HG03575 (cell line): ENCODE results near the gene KPNA4.
A peak's percentile ranks its signal among the peaks of the same experiment; 100 is the strongest.
"Not testable (repeated sequence)": the region's sequence is repeated elsewhere in the genome, so short reads cannot be mapped to it uniquely, and the experiment has no call there.

Source experiments
- ATAC-seq: cut with Tn5 transposase; IDR thresholded peaks from one replicate; pipeline ENCODE4 v1.9.1; 2021; ENCODE audit not compliant: unreplicated experiment, insufficient number of reproducible peaks, low FRiP score; ENCODE audit errors: extremely low read depth

KPNA4 gene, protein sequence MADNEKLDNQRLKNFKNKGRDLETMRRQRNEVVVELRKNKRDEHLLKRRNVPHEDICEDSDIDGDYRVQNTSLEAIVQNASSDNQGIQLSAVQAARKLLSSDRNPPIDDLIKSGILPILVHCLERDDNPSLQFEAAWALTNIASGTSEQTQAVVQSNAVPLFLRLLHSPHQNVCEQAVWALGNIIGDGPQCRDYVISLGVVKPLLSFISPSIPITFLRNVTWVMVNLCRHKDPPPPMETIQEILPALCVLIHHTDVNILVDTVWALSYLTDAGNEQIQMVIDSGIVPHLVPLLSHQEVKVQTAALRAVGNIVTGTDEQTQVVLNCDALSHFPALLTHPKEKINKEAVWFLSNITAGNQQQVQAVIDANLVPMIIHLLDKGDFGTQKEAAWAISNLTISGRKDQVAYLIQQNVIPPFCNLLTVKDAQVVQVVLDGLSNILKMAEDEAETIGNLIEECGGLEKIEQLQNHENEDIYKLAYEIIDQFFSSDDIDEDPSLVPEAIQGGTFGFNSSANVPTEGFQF

DNA sequence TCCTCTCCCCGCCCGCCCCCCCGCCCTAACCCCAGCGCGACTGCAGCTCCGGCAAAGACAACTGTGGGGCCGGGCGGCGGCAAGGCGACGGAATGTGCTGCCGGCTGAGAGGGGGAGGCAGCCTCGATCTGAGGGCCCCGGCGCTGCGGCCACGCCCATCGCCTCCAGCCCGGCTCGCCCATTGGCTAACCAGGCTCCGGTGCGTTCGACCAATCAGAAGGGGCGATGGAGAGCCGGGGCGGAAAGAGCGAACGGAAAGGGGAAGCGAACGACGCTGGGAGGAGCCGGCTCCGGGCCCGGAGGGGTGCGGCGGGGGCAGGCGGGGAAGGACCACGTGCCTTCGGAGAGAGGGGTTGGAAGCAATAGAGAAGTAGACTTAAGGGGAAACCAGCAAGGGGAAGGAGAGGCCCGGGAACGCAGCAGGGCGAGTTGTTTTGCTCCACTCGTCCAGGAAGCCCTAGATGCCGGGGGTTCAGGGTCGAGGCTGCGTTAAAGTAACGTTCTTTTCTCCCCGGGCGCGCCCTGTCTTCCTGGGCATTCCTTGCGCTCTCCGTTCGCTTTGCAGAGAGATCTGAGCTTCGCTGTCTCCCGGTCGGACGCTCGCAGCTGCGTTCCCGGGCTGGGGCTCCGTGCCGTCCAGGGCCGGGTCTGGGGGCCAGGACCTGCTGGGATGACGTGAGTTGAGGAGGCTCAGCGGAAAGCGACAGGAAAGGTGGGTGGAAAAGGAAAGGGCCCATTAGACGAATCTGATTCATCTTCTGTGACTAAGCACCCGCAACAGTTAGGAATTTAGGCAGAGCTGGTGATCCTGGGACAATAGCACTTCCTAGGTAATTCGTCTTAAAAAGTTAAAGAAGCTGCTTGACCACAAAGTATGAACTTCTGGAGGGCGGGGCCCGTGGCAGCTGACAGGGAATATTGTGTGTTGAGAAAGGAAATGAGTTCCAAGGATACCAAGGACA lies at the start of gene KPNA4:
Gene KPNA4, minus strand, starts transcription at position 130 of the 962 bp plus-strand sequence. CDS start 289 bp downstream, outside the sequence.
- peak; percentile 85 for ATAC-seq

DNA sequence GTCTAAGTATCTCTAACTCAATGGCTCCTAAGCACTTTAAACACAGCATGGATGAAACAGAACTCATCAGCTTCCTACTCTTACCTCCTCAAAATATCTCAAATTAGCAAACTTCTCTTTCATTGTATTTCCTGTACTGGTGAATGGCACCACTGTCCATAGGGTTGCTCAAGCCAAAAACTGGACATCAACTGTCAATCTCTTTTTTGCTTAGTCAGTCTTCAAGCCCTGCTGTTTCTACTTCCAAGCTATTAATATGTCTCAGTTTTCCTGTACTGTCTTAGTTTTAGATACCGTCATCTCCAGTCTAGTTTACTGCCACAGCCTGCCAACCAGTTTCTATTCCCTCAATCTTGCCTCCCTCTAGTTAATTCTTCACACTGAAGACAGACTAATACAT lies 48.3 kb upstream of the KPNA4 start:
- no peak for ATAC-seq

DNA sequence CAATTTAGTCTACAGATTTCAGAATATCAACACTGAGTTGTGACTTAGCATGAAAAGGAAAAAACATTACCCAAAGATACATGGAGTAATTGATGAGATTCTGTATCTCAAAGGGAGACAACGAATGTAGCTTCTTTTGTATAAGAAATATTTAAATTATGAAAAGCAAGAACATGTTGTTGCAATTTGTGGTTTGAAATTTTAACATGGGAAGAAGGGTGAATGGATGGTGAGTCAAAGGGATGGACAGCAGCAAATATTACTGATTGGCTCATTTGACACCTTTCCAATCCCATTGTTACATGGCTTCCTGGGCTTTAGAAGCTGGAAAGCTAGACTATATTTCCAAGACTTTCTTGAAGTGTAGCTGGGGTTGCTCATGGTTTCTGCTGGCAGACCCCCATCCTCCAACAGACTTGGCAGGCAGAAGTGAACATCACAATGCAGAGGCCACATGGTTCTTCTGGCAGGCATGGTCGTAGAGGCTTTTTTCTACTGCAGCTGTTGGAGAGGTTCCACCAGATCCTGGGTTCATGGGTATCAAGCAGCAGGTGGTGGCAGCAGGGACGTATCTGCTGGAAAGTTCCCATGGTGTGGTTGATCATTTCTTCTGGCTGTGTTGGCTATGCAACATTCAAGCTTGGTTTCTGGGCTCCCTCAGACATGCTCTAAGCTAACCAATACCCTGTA lies 47.2 kb upstream of the KPNA4 start:
- no peak for ATAC-seq

DNA sequence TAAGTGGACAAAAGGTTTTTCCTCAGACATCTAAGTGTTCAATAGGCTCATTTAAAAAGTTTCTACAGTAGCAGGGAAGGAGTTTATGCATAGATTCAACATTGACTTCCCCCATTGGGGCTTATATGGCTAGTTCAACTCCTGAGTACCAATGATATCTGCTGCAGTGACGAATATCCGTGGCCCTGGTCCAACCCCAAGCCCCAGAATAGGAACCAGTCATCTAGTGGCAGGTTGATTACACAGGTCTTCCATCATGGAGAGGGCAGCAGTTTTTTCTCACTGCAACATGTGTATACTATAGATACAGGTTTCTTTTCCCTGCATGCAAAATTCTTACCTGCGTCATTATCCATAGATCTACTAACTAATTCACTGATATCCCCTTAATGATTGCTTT lies 45.8 kb upstream of the KPNA4 start:
- ATAC-seq = no peak

DNA sequence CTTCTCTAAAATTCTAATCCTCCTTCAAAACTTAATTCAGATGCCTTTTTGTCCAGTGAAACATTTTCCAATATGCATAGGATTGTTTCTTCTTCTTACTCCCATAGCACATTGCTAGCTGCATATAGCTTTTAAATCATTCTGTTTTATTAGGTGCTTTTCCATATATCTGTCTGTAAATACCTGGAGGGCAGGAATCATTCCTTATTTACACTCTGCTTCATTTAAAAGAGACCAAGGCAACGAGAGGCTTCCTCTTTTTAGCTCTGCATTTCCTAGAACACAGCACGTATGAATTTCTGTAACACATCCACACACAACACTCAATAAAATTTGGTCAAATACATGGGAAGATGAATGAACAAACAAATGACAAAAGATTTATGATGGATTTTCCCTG lies 43.5 kb upstream of the KPNA4 start:
- ATAC-seq = no peak

DNA sequence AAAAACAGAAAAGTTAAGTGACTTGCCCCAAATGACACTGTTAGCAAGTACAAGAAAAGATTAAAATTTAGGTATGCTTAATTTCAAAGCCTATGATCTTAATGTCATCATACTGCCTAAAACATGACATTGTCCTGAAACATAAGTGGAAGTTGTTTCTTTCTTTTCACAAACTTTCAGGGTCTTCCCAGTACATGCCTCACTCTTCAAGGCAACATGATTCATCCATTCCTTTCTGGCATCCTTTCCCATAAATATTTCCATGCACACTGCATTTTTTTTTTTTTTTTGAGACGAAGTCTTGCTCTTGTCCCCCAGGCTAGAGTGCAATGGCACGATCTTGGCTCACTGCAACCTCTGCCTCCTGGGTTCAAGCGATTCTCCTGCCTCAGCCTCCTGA lies 42.5 kb upstream of the KPNA4 start:
- no peak for ATAC-seq

DNA sequence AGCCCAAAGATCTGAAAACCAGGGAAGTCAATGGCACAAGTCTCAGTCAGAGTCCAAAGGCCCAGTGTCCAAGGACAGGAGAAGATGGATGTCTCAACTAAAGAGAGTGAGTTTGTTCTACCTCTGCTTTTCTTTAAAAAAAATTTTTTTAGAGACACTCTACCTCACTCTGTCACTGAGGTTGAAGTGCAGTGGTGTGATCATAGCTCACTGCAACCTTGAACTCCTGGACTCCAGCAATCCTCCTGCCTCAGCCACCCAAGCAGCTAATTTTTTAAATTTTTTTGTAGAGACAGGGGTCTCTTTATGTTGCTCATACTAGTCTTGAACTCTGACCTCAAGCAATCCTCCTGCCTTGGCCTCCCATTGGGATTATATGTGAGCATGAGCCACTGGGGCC lies 39.9 kb upstream of the KPNA4 start:
- no peak for ATAC-seq

DNA sequence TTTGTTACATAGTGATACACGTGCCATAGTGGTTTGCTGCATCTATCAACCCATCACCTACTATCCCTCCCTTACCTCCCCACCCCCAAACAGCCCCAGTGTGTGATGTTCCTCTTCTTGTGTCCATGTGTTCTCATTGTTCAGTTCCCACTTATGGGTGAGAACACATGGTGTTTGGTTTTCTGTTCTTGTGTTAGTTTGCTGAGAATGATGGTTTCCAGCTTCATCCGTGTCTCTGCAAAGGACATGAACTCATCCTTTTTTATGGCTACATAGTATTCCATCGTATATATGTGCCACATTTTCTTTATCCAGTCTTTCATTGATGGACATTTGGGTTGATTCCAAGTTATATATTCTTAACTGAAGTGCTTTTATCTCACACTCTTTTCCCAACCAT lies 38.5 kb upstream of the KPNA4 start:
- ATAC-seq = not testable (repeated sequence)

DNA sequence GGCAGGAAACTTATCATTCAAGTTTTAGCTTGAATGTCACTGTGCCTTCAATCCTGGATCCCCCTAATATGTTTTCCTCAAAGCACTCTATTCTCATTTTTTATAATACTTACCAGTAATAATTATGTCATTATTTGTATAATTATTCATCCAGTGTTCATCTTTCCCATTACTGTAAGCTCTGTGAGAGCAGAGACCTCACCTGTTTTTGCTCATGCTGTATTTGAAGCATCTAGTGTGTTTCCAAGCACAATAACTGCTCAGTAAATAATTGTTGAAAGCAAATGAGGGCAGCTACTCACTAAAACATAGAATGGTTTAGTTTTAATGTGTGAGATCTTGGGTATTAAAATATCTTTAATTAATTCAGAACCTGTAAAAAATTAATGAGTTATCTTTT lies 36.9 kb upstream of the KPNA4 start:
- ATAC-seq = no peak

DNA sequence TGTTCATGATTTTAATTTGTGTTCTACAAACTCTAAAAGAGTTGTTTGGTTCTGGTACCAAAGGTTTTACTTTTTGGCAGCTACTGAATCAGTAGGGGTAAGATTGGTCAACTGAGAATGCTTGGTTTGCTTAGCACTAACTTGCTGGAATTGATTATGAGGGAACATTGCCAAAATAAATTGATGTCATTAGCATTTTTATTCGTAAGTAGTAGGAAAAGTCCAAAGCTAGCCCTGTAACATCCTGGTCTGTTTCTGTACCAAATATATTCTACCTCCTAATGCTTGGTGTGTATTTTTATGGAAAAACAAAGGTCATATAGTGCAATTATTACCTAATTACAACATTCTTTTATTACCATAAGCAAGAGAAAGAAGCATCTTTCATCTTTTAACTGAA lies 35.9 kb upstream of the KPNA4 start:
- no peak for ATAC-seq

DNA sequence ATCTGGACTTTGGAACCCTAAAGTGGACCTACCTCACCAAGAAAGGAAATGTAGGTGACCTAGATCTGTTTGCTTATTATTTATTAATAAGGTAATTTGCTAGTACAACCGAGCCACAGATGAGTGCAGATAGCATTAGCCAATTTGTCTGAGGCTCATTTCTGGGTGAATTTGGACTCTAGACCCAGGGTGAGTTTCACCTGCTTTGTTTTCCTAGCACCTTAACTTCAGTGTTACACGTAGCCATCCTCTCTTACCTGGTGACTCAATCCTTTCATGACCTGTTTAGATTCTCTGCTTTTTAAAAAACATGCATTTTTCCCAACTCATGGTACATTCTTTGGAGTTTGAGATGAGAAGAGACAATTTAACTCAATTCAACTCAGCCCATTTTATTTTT lies 33.5 kb upstream of the KPNA4 start:
- ATAC-seq = no peak

DNA sequence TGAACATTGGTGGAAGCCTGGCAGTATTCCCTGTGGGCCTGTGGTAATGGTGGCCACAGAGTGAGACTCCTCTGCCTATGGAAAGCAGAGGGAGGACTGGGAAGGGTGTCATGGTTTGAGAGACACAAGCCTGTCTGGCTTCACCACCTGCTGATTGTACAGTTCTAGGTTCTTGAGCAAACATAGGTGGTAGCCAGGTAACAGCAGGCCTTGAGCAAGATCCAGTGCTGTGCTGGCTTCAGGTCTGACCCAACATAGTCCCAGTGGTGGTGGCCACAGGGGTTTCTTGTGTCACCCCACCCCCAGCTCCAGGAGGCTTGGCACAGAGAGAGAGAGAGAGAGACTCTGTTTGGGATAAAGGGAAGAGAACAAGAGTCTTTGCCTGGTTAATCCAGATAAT lies 22.7 kb upstream of the KPNA4 start:
- ATAC-seq = no peak

DNA sequence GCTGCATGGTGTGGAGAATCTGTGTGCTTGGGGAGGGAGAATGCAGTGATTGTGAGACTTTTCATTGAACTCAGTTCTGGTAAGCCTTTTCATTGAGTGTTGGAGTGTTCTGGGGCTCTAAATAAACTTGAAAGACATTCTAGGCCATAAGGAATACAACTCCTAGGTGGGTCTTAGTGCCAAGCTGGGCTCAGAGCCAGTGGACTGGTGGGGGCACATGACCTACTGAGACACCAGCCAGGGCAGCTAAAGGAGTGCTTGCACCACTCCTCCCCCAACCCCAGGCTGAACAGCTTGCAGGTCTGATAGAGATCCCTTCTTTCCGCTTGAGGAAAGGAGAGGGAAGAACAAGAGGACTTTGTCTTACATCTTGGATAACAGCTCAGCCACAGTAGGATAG lies 21.7 kb upstream of the KPNA4 start:
- no peak for ATAC-seq

DNA sequence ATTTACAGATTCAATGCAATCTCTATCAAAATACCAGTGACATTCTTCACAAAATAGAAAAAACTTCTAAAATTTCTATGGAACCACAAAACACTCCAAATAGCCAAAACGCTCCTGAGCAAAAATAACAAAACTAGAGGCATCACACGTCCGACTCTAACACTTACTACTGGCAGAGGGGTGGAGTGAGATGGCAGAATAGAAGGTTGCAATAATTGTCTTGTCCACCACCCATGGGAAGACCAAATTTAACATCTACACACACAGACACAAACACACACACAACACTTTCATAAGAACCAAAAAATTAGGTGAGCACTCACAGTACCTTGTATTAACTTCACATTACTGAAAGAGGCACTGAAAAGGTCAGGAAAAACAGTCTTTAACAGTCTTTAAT lies 21.3 kb upstream of the KPNA4 start:
- no peak for ATAC-seq

DNA sequence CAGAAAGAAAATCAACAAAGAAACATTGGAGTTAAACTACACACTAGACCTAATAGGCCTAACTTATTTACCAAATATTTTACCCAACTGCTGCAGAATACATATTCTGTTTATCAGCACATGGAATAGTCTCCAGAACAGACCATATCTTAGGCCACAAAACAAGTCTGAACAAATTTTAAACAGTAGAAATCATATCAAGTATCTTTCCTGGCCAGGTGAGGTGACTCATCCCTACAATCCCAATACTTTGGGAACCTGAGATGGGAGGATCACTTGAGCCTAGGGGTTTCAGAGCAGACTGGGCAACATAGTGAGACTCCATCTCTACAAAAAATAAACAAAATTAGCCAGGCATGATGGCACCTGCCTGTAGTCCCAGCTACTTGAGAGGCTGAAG lies 18.1 kb upstream of the KPNA4 start:
- ATAC-seq = no peak

DNA sequence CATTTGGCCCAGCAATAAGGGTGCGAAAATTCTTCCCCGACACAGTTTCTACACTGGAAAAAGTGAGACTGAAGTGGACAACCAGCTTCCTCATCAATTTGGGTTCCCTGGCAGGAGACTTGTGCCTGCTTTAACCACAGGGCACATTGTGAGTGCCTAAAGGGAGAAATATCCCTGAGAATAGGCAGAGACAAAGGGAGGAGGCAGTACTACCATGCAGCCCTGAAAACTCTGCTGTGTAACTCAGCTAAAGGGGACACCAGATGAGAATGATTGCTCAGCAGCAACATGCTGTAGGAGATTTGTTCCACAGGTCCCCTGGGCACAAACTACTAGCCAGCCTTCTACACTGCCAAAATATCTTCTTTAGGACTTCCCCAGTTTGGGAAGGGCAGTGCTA lies 15.6 kb upstream of the KPNA4 start:
- no peak for ATAC-seq

DNA sequence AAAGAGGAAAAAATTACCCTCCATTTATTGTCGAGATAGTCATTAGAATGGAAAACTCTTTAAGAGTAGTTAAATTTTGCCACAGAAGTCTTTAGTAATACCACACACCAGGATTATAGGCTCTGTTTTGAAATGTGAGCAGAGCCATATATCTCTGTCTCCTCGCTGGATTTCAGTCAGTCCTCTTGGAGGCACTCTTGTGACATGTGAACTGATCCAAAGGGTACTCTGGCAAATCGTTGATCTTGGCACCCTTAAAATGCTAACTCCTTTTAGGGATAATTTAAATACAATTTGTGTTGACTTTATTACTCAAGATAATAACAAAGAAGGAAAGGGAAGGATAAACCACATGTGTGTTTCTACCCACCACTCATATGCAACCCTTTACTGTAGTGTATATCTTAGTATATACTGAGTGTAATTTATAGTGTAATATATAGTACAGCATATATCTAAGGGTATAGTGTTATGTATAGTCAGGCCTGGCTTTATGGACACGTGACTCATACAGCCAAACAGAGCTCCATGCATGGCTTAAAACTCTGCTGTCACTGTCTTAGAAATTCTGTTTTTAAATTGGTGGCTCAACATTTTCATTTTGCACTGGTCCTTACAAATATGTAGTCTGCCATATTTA lies 12.3 kb upstream of the KPNA4 start:
- ATAC-seq = no peak

DNA sequence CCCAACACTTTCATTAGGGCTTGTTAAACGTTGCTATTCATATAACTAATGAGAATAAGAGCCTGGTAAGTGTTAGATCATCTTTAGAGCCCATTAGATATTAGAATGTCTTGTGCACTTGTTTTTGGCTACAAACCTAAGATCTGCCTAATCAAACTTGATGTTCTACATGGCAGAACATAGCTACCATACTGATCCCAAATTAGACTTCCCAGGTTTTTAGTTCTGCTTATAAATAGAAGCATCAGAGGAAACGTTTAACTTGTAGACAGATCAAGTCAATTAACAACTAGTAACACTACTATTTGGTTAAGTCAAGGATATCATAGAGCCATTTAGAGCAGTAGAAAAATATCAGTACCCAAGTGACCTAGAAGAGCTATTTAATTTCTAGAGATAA lies 11.7 kb upstream of the KPNA4 start:
- ATAC-seq = no peak

DNA sequence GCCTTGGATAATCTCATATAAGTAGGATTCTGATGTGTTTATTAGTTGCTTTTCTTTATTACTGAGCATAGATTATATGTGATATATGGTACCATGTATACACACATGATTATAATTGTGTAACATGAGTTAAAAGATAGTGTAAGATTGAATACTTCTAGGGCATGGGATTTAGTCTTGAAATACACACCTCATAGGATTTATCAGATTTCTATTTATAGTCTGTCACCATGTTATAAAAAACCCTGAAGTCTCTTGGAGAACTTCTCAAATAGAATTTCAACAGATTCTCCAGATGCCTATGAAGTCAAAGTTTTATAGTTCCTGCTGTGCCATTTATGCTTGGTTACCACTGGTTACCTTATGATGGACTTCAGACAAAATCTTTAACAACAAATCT lies 11.2 kb upstream of the KPNA4 start:
- ATAC-seq = no peak
